Amygdala (tissue), 56 donors: Measurements from ENCODE around the gene CRYBG2.
"Not testable (repeated sequence)": the region's sequence is repeated elsewhere in the genome, so short reads cannot be mapped to it uniquely, and the experiment has no call there.

Source experiments
- DNase-seq, 56 donors: peaks; one replicate each; lab custom pipeline; 2025; lab: John Stamatoyannopoulos, UW

CRYBG2 gene

DNA sequence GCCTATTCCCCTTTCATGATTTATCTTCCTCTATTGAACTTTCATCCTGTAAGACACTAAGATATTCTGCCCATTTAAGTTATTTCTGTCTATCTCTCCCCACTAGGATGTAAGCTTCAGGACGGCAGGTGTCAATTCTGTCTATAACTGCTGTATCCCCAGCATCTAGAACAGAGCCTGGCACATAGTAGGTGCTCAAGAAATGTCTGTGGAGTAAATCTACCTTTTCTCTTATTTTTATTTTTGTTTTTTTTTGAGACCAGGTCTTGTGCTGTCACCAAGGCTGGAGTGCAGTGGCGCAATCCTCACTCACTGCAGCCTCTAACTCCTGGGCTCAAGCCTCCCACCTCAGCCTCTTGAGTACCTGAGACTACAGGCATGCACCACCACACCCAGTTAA, 30.5 kb downstream of the CRYBG2 start:
- no peak for DNase-seq

DNA sequence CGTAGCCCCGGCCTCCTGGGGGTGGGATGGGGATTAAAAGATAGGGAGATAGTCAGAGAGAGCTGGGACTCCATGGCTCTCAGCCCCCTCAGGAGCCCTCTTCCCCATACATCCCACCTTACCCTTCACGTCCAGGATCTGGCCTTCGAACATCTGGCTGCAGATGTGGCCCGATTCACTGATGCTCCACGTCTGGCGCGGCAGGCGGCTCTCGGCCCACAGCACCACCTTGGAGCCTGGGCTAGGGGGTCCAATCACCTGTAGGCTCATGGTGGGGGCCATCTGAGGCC, 31.9 kb downstream of the CRYBG2 start:
- no peak for DNase-seq

DNA sequence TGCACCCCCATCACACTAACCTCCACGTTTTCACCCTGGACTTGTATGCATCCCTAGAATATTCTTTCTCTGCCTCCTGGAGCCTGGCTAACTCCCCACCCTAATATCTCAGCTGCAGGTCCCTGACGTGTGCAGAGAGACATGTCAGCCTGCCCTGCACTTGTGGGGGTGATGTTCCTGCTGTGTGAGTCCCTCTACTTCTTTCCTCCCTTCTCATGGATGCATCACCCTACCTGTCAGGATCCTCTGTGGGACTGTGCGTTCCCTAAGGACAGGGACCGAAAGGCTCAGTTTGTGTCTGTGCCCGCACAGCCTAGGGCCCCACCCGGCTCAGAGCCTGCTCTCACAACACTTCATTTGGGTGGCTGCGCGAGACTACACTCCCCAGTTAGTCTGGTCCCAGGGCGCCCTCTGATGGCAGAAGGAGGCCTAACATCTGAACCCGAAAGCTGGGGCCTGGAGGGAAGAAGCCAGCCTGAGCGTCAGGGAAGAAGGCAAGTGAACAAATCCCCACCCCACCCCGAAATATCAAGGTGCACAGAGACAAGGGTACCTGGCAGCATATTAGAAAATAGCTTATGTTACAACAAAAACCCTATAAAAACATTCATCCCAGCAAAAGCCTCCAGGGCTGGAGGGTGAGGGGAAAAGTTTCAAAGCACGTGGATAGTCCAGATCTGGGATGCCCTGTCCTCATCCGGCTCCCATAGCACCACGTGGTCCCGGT, 32.5 kb downstream of the CRYBG2 start:
- peak; percentile 11 to 94 (median 77) for DNase-seq

DNA sequence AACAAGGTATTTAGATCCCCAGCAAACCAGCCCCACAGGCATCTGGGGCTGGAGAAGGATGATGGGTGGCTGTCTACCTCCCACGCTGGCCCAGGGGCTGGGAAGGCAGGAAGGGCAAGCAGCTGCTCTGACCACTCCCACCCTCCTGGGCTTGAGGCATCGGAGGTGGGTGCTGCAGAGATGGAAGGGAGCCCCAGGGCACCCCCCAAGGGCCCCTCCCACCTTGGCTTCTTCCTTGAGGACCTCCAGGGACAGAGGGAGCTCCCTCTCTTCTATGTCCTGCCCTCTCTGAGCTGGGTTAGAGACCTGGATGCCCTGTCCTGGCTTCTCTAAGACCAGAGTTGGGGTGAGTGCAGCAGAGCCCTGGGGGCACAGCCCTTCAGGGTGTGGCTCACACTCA, 33.0 kb downstream of the CRYBG2 start:
- DNase-seq, result no peak

DNA sequence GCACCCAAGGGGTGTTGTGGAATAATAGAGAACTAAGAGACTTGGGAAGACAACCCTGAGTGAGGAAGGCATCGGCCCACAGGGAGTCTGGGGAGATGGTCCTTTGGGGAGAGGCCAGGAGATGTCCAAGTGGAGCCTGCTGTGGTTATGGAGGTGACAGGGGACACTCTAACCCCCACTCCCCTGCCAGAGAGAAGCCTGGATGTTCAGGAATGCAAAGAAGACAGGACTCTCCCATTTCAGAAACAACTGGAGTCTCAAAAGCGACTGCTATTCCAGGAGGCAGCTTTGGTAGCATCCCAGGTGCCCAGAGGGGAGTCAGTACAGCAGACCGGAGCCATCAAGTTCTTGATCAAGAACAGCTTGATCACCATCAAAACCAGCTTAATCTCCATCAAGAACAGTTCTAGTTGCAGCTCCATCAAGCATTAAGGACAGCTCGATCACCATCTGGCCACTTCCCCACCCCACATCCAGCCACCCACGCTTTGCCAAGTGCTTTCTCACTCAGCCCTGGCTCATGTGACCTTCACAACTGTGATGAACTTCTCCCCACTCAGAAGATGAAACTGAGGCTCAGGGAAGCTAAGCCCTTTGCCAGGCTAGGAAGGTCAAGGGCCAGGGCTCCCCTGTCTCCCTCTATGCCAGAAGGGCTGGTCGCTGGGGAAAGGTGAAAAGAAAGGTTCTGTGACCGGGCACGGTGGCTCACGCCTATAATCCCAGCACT, 35.4 kb downstream of the CRYBG2 start:
- DNase-seq, result peak in 7 of 56 donors; percentile 4 to 24 (median 7)

DNA sequence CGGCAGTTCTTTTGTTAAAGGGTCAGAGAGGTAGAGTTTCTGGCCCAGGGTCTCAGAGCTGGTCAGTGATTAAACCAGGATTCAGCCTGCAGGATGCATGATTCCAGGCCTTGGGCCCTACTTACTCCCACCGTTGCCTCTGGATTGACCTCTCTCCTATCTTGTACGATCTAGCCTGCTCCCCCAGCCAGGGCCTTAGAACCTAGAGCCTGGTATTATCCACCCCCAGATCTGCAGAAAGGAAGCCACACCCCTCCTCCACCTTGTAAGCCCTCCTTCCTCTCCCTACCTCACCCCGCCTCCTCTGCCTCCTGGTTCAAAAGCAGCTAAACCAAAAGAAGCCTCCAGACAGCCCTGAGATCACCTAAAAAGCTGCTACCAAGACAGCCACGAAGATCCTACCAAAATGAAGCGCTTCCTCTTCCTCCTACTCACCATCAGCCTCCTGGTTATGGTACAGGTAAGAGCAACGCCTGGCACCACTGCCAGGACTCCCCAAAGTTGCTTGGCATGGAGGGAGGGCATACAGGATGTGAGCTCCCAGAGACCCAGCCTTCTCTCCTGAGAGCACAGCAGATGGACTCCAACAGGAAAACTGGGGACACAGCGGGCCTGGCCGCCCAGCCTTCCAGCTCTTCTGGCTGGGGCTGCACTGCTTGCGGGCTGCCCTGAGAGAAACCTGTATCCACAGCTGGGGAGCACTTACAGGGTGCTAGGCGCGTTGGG, 36.2 kb downstream of the CRYBG2 start, which contains the start of gene CD52:
Gene CD52 (plus strand): TSS at position 347 of the 726 bp plus-strand sequence. CDS start 60 bp downstream, at position 407.
- no peak for DNase-seq

DNA sequence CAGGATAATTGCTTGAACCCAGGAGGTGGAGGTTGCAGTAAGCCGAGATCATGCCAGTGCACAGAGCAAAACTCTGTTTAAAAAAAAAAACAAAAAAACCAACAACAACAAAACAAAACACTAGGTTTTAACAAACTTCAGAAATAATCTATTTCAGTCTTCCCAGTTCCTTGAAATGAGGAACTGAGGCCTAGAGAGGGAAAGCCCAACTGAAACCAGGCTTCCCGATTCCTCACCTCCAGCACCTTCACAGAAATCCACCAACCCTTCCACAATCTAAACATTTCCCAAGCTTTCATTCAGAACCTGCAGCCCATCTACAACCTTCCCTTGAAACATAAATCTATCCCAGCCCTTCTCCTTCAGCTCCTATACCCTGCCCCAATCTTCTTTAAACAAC, 36.8 kb downstream of the CRYBG2 start:
- no peak for DNase-seq

DNA sequence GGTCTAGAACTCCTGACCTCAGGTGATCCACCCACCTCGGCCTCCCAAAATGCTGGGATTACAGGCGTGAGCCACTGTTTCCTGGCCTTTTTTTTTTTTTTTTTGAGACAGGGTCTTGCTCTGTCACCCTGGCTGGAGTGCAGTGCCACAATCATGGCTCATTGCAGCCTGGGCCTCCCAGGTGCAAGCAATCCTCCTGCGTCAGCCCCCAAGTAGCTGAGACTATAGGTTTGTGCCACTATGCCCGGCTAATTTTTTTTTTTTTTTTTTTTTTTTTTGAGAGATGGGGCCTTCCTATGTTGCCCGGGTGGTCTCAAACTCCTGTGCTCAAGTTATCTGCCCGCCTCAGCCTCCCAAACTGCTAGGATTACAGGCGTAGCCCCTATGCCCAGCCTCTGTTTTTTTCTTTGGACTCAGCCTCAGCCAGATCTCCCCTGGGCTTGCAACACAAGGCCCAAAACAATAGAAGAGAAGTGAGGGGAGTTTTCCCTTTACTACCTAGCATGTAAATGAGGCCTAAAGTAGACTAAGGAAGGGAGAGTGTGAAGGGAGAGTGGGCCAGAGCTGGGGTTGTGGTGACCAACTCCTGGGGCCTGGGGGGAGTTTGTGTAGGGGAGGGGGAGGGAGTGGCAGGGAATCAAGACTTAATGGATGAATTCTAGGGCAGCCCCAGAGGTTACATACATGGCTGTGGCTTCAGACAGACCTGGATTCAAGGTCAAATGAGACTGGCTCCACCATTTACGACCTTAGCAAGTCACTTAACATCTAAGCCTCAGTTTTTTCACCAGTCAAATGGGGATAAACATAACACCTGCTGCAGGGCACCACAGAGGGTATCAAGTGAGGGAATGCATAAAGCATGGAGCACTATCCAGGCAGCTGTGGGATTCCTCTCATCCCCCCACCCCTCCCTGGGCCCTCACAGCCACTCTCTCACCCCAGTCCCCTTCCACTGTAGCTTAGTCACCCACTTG, 37.8 kb downstream of the CRYBG2 start:
- no peak for DNase-seq

DNA sequence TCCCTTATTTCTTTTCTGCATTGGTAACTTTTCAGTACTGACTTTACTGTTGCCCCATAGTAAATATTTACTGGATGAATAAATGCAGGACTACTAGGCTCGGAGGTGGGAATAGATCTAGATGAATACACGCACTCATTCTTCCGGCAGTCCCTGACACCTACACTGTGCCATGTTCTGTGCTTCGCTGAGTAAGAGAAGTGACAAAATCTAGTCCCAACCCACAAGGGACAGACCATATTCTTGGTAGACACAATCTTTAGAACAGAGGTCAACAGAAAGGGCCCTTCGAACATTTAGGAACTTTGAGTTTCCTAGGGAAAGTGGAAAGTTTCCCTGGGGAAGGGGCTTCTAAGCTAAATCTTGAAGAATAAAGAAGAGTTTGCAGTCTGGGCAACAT, 39.4 kb downstream of the CRYBG2 start:
- DNase-seq, result no peak

DNA sequence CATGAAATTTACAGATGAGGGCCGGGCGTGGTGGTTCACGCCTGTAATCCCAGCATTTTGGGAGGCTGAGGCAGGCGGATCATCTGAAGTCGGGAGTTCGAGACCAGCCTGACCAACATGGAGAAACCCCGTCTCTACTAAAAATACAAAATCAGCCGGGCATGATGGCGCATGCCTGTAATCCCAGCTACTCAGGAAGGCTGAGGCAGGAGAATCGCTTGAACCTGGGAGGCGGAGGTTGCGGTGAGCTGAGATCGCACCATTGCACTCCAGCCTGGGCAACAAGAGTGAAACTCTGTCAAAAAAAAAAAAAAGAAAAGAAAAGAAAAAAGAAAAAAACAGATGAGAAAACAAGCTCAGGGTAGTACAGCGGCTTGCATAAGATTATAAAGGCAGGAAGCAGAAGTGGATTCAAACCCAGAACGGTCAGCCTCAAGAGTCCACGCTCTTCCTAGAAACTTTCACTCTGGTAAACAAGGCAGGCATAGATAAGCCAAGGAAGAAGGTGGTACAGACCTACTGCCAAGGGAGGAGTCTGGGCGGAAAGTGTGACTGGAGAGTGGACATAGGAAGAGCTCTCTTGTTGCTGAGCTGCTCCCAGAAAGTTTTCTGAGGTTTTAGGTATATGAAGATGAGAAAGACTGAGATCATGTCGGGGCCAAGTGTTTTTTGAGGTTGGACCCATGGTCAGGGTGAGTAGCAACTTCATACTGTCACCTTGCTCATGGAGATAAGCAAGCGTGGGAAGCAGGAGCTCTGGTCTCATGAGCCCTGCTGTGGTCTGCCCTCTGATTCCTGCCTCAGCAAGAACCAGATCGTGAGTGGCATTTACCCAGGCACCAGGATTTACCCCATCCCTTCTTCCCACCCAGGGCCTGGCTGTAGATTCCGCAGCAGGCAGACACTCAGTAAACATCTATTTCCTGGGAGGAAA, 45.7 kb downstream of the CRYBG2 start:
- DNase-seq, result not testable (repeated sequence)

DNA sequence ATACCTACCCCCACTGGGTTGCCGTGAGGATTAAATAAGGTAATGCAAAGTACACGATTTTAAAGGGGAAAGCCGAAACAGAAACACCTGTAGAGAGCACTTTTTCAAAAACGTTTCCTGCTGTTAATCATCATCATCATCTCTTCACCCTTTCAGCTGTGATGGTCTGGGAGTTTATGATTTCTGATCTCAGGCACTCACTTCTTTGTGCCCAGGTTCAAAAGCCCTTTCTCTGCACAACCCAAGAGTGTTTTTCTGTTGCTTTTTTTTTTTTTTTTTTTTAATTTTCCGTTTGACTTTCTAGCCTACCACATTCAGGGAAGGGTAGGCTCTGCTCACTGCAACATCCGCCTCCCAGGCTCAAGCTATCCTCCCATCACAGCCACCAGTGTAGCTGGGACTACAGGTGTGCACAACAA, 46.6 kb downstream of the CRYBG2 start:
- DNase-seq, result no peak

DNA sequence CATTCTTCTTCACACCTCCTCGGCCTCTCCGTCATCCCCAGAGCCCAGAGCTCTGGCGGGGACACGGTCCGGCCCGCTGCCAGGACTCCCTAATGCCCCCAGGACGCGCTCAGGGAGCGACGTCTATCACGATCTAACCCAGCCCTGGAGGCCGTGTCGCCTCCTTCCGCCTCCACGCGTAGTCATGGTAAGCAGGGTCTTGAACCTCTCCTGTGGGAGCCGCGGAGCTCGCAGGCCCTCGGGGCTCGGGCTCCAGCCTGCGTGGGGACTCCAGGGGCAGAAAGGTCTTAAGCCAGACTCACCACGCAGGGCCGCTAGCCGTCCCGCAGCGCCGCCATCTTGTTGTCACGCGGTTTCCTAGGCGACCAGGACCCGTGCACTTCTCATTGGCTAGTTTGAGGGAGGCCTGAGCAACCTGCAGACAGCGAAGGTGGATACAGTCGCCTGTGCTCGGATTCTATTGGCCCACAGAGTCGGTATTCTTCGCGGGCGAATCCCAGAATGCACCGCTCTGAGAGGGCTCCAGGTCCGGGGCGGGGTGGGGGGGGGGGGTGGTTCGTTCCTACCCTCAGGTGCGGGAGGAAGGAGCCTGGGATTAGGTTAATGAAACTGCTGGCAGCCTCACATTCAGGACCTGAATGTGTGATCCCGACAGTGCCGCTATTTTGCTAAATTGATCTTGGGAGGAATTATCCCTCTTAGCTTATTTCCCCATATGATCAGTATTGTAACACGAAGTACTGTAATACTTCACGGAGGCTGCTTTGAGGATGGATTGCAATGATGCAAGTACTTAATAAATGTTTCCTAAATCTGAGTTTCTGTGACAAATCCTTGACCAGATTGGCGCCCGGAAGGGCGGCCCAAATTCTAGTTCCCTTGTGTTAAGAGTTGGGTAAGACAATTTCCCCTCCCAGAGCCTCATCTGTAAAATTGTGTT, 47.4 kb downstream of the CRYBG2 start, which contains the start of gene UBXN11:
Gene UBXN11 (minus strand): TSS at position 347 of the 940 bp plus-strand sequence. CDS start 3,753 bp downstream, outside the sequence.
- DNase-seq, result peak in 54 of 56 donors; percentile 26 to 90 (median 76)

DNA sequence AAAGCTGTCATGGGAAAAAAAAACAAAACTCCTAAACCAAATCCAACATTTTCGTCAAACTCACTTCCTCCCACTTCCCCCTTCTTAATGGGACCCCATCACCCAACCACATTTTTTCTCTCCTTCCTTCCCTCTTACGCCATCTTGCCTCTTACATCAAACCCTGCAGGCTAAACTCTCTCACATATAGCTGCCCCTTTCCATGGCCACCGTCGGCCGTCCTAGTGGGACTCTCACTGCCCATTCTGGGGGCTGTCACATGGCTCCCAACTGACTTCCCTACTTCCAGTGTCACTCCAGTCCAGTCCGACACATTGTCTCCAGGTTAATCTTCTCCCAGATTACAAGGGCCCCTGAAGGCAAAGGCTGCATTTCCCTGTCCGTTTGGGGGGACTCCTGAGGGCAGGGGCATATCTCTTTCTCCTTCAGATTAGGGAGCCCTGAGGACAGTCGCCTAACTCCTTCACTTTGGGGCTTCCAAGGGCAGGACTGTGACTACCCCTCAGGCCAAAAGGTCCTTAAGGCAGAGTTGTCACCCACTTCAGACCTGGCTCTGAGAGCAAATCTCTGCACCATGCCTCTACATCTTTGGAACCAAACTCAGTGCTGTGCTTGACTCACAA, 48.2 kb downstream of the CRYBG2 start:
- DNase-seq, result no peak

DNA sequence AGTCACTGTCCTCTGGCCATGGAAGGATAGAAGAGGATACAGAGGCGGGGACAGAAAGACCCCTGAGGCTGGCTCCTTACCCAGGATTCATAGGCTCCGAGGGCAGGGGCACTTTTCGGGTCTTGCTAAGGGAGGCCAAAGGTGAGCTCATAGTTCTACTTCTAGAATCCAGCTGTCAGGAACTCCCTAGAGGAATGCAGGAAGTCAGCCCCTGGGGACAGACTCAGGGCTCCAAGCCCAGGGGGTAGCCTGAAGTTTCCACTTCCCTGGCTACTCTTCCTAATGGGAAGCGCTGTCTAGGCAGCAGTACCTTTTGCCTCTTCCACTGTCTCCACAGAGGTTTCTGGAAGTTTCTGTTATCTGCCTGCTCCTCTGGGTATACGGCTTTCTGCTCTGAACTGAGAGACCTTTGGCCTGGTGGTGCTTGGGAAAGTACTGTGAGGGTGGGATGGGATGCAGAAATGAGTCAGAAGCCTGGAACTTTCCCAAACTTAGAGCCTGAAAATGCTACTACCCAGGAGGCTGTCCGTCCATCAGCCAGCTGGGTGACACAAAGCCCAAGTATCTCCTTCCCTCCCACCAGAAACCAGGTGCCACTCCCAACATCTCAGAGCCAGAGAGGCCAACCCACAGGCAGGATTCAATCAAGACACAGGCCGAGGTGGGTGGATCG, 51.1 kb downstream of the CRYBG2 start:
- DNase-seq, result no peak

DNA sequence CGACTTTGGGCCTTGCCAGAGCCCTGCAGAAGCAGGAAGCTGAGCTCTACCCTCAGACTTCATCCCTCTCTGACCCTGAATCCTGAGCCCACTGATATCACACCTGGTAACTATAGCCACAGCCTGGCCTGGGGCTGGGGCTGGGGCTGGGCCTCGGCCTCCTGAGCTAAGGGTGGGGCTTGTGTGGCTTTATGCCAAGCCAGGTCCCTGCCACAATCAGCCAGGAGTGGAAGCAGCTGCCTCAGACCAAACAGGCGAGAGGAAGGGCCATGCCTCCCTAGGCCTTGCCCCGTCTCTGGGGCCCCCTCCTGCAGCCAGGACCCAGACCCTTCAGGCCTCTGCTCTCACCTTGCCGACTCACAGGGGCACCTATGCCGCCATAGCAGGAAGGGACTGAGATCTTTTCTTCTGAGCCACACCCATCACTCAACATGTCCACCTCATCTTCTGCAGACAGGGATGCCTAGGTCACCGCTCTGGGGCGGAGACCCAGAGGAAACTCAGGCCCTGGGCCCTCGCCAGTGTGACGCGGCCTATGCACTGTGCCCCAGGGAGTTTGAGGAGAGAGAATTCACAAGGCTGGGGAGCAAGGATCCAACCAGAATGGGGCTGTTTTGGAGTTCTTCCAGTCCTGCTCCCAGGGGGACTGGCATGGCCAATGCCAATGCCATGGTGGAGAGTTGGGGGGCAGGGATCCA, 53.2 kb downstream of the CRYBG2 start:
- DNase-seq, result no peak

DNA sequence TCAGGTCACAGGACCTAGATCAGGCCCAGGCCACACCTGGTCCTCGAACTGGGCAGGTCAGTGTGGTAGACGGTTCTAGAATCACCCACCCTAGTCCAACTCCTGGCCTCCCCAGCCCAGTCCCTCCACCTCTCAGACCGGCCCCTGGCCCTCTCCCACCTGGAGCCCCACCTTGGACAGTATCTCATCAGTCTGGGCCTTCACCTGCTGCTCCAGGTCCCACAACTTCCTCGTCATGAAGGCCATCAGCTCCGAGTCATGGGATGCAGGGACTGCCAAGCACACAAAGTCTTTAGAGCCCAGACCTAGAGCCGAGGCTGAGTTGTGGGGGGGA, 56.2 kb downstream of the CRYBG2 start:
- DNase-seq, result no peak
